Endothelial cell (in vitro differentiated cells): ENCODE data around the gene HRK. TPM values are rescaled to one million over a fixed set of nuclear protein-coding genes. Genes with fewer than 3 reads are reported as not detected.
A peak's percentile ranks its signal among the peaks of the same experiment; 100 is the strongest.

Experiments used
- DNase-seq: peaks from one replicate; pipeline ENCODE4 v3.0.0; 2021; ENCODE audit warnings: low spot score
- H3K27ac Mint-ChIP-seq: one replicate; pipeline ENCODE4 v1.8.0; 2021; ENCODE audit warnings: mixed read lengths, inconsistent platforms; ENCODE audit not compliant: unreplicated experiment
- H3K27me3 Mint-ChIP-seq: one replicate; pipeline ENCODE4 v1.8.0; 2021; ENCODE audit warnings: mild to moderate bottlenecking, moderate library complexity, mixed read lengths, inconsistent platforms; ENCODE audit not compliant: unreplicated experiment
- H3K36me3 Mint-ChIP-seq: one replicate; pipeline ENCODE4 v1.8.0; 2021; ENCODE audit warnings: mild to moderate bottlenecking, low read depth, mixed read lengths, inconsistent platforms; ENCODE audit not compliant: unreplicated experiment
- H3K4me1 Mint-ChIP-seq: one replicate; pipeline ENCODE4 v1.8.0; 2021; ENCODE audit warnings: mild to moderate bottlenecking, mixed read lengths, inconsistent platforms; ENCODE audit not compliant: unreplicated experiment
- H3K4me3 Mint-ChIP-seq: one replicate; pipeline ENCODE4 v1.8.0; 2021; ENCODE audit warnings: mild to moderate bottlenecking, mixed read lengths, inconsistent platforms; ENCODE audit not compliant: unreplicated experiment
- H3K9me3 Mint-ChIP-seq: one replicate; pipeline ENCODE4 v1.8.0; 2021; ENCODE audit warnings: mixed read lengths, inconsistent platforms; ENCODE audit not compliant: unreplicated experiment
- total RNA-seq: library from RNA; stranded (reverse); fragmentation: NEBNext Ultra II Directional; extraction: Animal tissue kit (Norgen Biotek cat#: 25700); gene quantifications from one replicate; pipeline ENCODE4 v1.2.1, GENCODE V29; 2021; ENCODE audit not compliant: unreplicated experiment
- TF ChIP-seq, protein P1 (sequence below): fragments of 200-600 bp; sonication (generic); IDR thresholded peaks from one replicate; pipeline ENCODE4 v1.5.0; 2021; ENCODE audit warnings: antibody characterized with exemption; ENCODE audit not compliant: unreplicated experiment

Gene HRK
- total RNA-seq, 1 donor from 2014 or later: 0.10 TPM

GRCh38 chr12:116874324-116874995 is 6.8 kb downstream of the HRK start:
- TF ChIP-seq, protein P1, sequence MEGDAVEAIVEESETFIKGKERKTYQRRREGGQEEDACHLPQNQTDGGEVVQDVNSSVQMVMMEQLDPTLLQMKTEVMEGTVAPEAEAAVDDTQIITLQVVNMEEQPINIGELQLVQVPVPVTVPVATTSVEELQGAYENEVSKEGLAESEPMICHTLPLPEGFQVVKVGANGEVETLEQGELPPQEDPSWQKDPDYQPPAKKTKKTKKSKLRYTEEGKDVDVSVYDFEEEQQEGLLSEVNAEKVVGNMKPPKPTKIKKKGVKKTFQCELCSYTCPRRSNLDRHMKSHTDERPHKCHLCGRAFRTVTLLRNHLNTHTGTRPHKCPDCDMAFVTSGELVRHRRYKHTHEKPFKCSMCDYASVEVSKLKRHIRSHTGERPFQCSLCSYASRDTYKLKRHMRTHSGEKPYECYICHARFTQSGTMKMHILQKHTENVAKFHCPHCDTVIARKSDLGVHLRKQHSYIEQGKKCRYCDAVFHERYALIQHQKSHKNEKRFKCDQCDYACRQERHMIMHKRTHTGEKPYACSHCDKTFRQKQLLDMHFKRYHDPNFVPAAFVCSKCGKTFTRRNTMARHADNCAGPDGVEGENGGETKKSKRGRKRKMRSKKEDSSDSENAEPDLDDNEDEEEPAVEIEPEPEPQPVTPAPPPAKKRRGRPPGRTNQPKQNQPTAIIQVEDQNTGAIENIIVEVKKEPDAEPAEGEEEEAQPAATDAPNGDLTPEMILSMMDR: no peak
- DNase-seq: no peak
- Mint-ChIP-seq H3K27ac (no peak overlapping the region), H3K36me3 (peaks cover 5% of the 10 kb centered on the region), H3K4me3 (no peak overlapping the region), H3K27me3 (peaks cover 15% of the 10 kb centered on the region), H3K9me3 (no peaks in the 10 kb centered on the region), H3K4me1 (peaks cover 7% of the 10 kb centered on the region)

GRCh38 chr12:116870306-116870705 is 10.9 kb downstream of the HRK start:
- DNase-seq: no peak
- Mint-ChIP-seq H3K4me3 (no peak overlapping the region), H3K36me3 (no peaks in the 10 kb centered on the region), H3K27ac (no peak overlapping the region), H3K9me3 (no peaks in the 10 kb centered on the region), H3K4me1 (no peaks in the 10 kb centered on the region), H3K27me3 (peaks cover 8% of the 10 kb centered on the region)
- TF ChIP-seq, protein P1: no peak

GRCh38 chr12:116867523-116867922 is 13.7 kb downstream of the HRK start:
- H3K27ac Mint-ChIP-seq: peak overlapping the region; percentile 42
- H3K36me3 Mint-ChIP-seq: no peaks in the 10 kb centered on the region
- H3K9me3 Mint-ChIP-seq: no peaks in the 10 kb centered on the region
- TF ChIP-seq, protein P1: no peak
- H3K27me3 Mint-ChIP-seq: peaks cover 4% of the 10 kb centered on the region
- no peak overlapping the region for H3K4me3 Mint-ChIP-seq
- H3K4me1 Mint-ChIP-seq: no peaks in the 10 kb centered on the region
- no peak for DNase-seq

GRCh38 chr12:116864371-116865160 is 16.7 kb downstream of the HRK start:
- DNase-seq: no peak
- no peak overlapping the region for H3K27ac Mint-ChIP-seq
- TF ChIP-seq, protein P1: no peak
- H3K9me3 Mint-ChIP-seq: no peaks in the 10 kb centered on the region
- no peak overlapping the region for H3K4me3 Mint-ChIP-seq
- H3K36me3 Mint-ChIP-seq: no peaks in the 10 kb centered on the region
- H3K4me1 Mint-ChIP-seq: no peaks in the 10 kb centered on the region
- H3K27me3 Mint-ChIP-seq: peaks cover 4% of the 10 kb centered on the region

GRCh38 chr12:116863275-116863767 is 17.9 kb downstream of the HRK start:
- H3K27me3 Mint-ChIP-seq: peaks cover 4% of the 10 kb centered on the region
- H3K27ac Mint-ChIP-seq: no peak overlapping the region
- H3K4me1 Mint-ChIP-seq: no peaks in the 10 kb centered on the region
- H3K9me3 Mint-ChIP-seq: no peaks in the 10 kb centered on the region
- DNase-seq: peak; percentile 55
- no peaks in the 10 kb centered on the region for H3K36me3 Mint-ChIP-seq
- TF ChIP-seq, protein P1: peak; percentile 82
- H3K4me3 Mint-ChIP-seq: no peak overlapping the region
